Neural crest cell (in vitro differentiated cells): ENCODE measurements around the gene HDAC11. TPM values are rescaled to one million over a fixed set of nuclear protein-coding genes. Genes with fewer than 3 reads are reported as not detected.
"Not testable (repeated sequence)": the region's sequence is repeated elsewhere in the genome, so short reads cannot be mapped to it uniquely, and the experiment has no call there.

Experiments
- DNase-seq: peaks from one replicate; pipeline ENCODE4 v3.0.0; 2021; ENCODE audit warnings: low read depth, mixed read lengths, low spot score
- H3K27ac Mint-ChIP-seq: one replicate; pipeline ENCODE4 v1.8.0; 2021; ENCODE audit warnings: mild to moderate bottlenecking, mixed read lengths; ENCODE audit not compliant: unreplicated experiment
- H3K27me3 Mint-ChIP-seq: 2 replicates; pipeline ENCODE4 v1.8.0; 2021; ENCODE audit warnings: low read depth, mild to moderate bottlenecking, mixed read lengths
- H3K36me3 Mint-ChIP-seq: 2 replicates; pipeline ENCODE4 v1.8.0; 2021; ENCODE audit warnings: low read depth, mild to moderate bottlenecking, mixed read lengths
- H3K4me1 Mint-ChIP-seq: 2 replicates; pipeline ENCODE4 v1.8.0; 2021; ENCODE audit warnings: mixed read lengths
- H3K4me3 Mint-ChIP-seq: one replicate; pipeline ENCODE4 v1.8.0; 2021; ENCODE audit warnings: mild to moderate bottlenecking, mixed read lengths
- H3K9me3 Mint-ChIP-seq: 2 replicates; pipeline ENCODE4 v1.8.0; 2021; ENCODE audit warnings: mixed read lengths
- CTCF ChIP-seq: fragments of 200-600 bp; sonication (generic); conservative IDR thresholded peaks from 2 replicates; pipeline ENCODE4 v1.5.0; 2021; ENCODE audit warnings: antibody characterized with exemption, mild to moderate bottlenecking
- total RNA-seq: library from RNA; stranded (reverse); gene quantifications from 2 replicates; pipeline ENCODE4 v1.2.1, GENCODE V29; 2021

Gene HDAC11
- total RNA-seq, 1 donor from 2014 or later, result 14.0 TPM

GRCh38 chr3:13480340-13481318 is 523 bp downstream of the HDAC11 start:
- Mint-ChIP-seq H3K4me1 (peaks cover 17% of the 10 kb centered on the region), H3K27ac (no peak overlapping the region), H3K27me3 (no peaks in the 10 kb centered on the region), H3K9me3 (no peaks in the 10 kb centered on the region), H3K4me3 (peak overlapping the region; percentile 88), H3K36me3 (no peaks in the 10 kb centered on the region)
- no peak for TF ChIP-seq CTCF
- no peak for DNase-seq

- Mint-ChIP-seq H3K4me1 (peaks cover 16% of the 10 kb centered on the region), H3K27me3 (no peaks in the 10 kb centered on the region), H3K27ac (no peak overlapping the region), H3K9me3 (no peaks in the 10 kb centered on the region), H3K4me3 (peak overlapping the region; percentile 88), H3K36me3 (no peaks in the 10 kb centered on the region)
- DNase-seq, result no peak
- TF ChIP-seq CTCF, result no peak
These were observed 2.1 kb downstream of the HDAC11 start for GRCh38 chr3:13482106-13482690.

- Mint-ChIP-seq H3K27me3 (no peaks in the 10 kb centered on the region), H3K27ac (no peak overlapping the region), H3K4me1 (peaks cover 11% of the 10 kb centered on the region), H3K9me3 (no peaks in the 10 kb centered on the region), H3K4me3 (no peak overlapping the region), H3K36me3 (peaks cover 4% of the 10 kb centered on the region)
- TF ChIP-seq CTCF, result no peak
- no peak for DNase-seq
These were observed 3.2 kb downstream of the HDAC11 start for GRCh38 chr3:13483286-13483685.

GRCh38 chr3:13483988-13484695 is 4.0 kb downstream of the HDAC11 start:
- Mint-ChIP-seq H3K4me1 (peaks cover 4% of the 10 kb centered on the region), H3K27ac (peak overlapping the region; percentile 73), H3K27me3 (no peaks in the 10 kb centered on the region), H3K36me3 (peaks cover 4% of the 10 kb centered on the region), H3K4me3 (peak overlapping the region; percentile 67), H3K9me3 (no peaks in the 10 kb centered on the region)
- TF ChIP-seq CTCF, result no peak
- DNase-seq, result no peak

- Mint-ChIP-seq H3K27me3 (no peaks in the 10 kb centered on the region), H3K27ac (no peak overlapping the region), H3K36me3 (peaks cover 4% of the 10 kb centered on the region), H3K4me3 (no peak overlapping the region), H3K9me3 (no peaks in the 10 kb centered on the region), H3K4me1 (peaks cover 4% of the 10 kb centered on the region)
- DNase-seq, result no peak
- TF ChIP-seq CTCF, result no peak
These were observed 4.9 kb downstream of the HDAC11 start for GRCh38 chr3:13484851-13485590.

GRCh38 chr3:13485630-13486562 is 5.8 kb downstream of the HDAC11 start:
- H3K4me1 Mint-ChIP-seq, H3K27ac Mint-ChIP-seq, H3K27me3 Mint-ChIP-seq: not testable (repeated sequence)

More at GRCh38 chr3:13485630-13486562, 5.8 kb downstream of the HDAC11 start:
- not testable (repeated sequence) for H3K36me3 Mint-ChIP-seq, DNase-seq, H3K4me3 Mint-ChIP-seq, H3K9me3 Mint-ChIP-seq
